OCI-LY7 (cell line): ENCODE data around the gene ZNF598. TPM values are rescaled to one million over a fixed set of nuclear protein-coding genes. Genes with fewer than 3 reads are reported as not detected.

Experiments
- BruUV-seq: library from RNA; stranded (reverse); fragments of 400-500 nt; replicated peaks from 2 replicates; lab custom pipeline; 2021; lab: Mats Ljungman, UMichigan
- CTCF ChIA-PET: fragments of 300-600 bp; sonication (Branson Sonifier 250); formaldehyde crosslinking; loops from one replicate; lab custom pipeline; 2022; ENCODE audit warnings: antibody characterized with exemption; ENCODE audit not compliant: unreplicated experiment; lab: Charles Lee
- POLR2A ChIA-PET: fragments of 300-600 bp; sonication (Branson Sonifier 250); formaldehyde crosslinking; loops from one replicate; lab custom pipeline; 2022; ENCODE audit warnings: antibody characterized with exemption; lab: Charles Lee
- DNase-seq: peaks from one replicate; pipeline ENCODE4 v3.0.0-alpha.2; 2015; ENCODE audit warnings: low spot score
- H2AFZ ChIP-seq: fragments of 200-600 bp; sonication (generic), shearing (Covaris generic); 2 replicates; pipeline ENCODE4 v1.6.1; 2014; ENCODE audit warnings: mild to moderate bottlenecking, antibody characterized with exemption, low read length, moderate library complexity
- H3K27ac ChIP-seq: fragments of 200-600 bp; sonication (generic); 2 replicates; pipeline ENCODE4 v1.5.1; 2014; ENCODE audit warnings: mixed run types, low read depth, mild to moderate bottlenecking, moderate library complexity, low read length, inconsistent platforms; ENCODE audit not compliant: poor library complexity, severe bottlenecking
- H3K36me3 ChIP-seq: fragments of 200-600 bp; sonication (generic); 2 replicates; pipeline ENCODE4 v1.6.1; 2014; ENCODE audit warnings: mild to moderate bottlenecking, antibody characterized with exemption, low read length, moderate library complexity, mixed read lengths; ENCODE audit not compliant: insufficient read depth
- H3K4me1 ChIP-seq: fragments of 200-600 bp; sonication (generic); 2 replicates; pipeline ENCODE4 v1.5.1; 2014; ENCODE audit warnings: mild to moderate bottlenecking, low read length; ENCODE audit not compliant: insufficient read depth, poor library complexity, severe bottlenecking
- H3K4me2 ChIP-seq: fragments of 200-600 bp; sonication (generic); 2 replicates; pipeline ENCODE4 v1.6.1; 2014; ENCODE audit warnings: mild to moderate bottlenecking, low read length
- H3K4me3 ChIP-seq: fragments of 200-600 bp; sonication (generic); 2 replicates; pipeline ENCODE4 v1.5.1; 2014; ENCODE audit warnings: mild to moderate bottlenecking, low read depth, low read length; ENCODE audit not compliant: poor library complexity, severe bottlenecking
- H3K79me2 ChIP-seq: fragments of 200-600 bp; sonication (generic); 2 replicates; pipeline ENCODE4 v1.6.1; 2016; ENCODE audit warnings: low read depth, mild to moderate bottlenecking, low read length, moderate library complexity, mixed read lengths; ENCODE audit not compliant: insufficient read depth
- H3K9me2 ChIP-seq: fragments of 200-600 bp; sonication (generic); 2 replicates; pipeline ENCODE4 v1.6.1; 2016; ENCODE audit warnings: mild to moderate bottlenecking, low read length, mixed read lengths; ENCODE audit not compliant: insufficient read depth
- H3K9me3 ChIP-seq: fragments of 200-600 bp; sonication (generic); 2 replicates; pipeline ENCODE4 v1.6.1; 2014; ENCODE audit warnings: mild to moderate bottlenecking, mixed run types, low read length, mixed read lengths
- H4K20me1 ChIP-seq: fragments of 200-600 bp; sonication (generic); 2 replicates; pipeline ENCODE4 v1.6.1; 2014; ENCODE audit warnings: mild to moderate bottlenecking, antibody characterized with exemption, low read length, moderate library complexity, mixed read lengths; ENCODE audit not compliant: insufficient read depth
- EZH2phosphoT487 ChIP-seq: fragments of 200-600 bp; sonication (generic); IDR thresholded peaks from 2 replicates; pipeline ENCODE4 v1.6.1; 2018; ENCODE audit warnings: low read depth, borderline replicate concordance, mild to moderate bottlenecking, mixed run types, antibody characterized with exemption, low read length, moderate library complexity, mixed read lengths
- intact Hi-C: fragments of 100-400 bp; cut with micrococcal nuclease; formaldehyde crosslinking; loops from one replicate; pipeline ENCODE4 v1.10.0; 2022; ENCODE audit not compliant: unreplicated experiment
- total RNA-seq, 2 experiments: library from RNA; depleted of rRNA in 1 of 2; stranded (reverse); fragments of >200 nt in 1 of 2; shearing (Covaris generic) in 1 of 2; gene quantifications; 2 replicates each; pipeline ENCODE4 v1.2.3, GENCODE V29; 2014 to 2022
- TF ChIP-seq, protein P1 (sequence below): fragments of 200-600 bp; sonication (generic); conservative IDR thresholded peaks from 2 replicates; pipeline ENCODE4 v1.5.1; 2014; ENCODE audit warnings: mild to moderate bottlenecking, antibody characterized with exemption, low read length, moderate library complexity, mixed read lengths

Gene ZNF598
- total RNA-seq, 2 experiments from 2014 or later, result 26.3 to 80.4 TPM

DNA sequence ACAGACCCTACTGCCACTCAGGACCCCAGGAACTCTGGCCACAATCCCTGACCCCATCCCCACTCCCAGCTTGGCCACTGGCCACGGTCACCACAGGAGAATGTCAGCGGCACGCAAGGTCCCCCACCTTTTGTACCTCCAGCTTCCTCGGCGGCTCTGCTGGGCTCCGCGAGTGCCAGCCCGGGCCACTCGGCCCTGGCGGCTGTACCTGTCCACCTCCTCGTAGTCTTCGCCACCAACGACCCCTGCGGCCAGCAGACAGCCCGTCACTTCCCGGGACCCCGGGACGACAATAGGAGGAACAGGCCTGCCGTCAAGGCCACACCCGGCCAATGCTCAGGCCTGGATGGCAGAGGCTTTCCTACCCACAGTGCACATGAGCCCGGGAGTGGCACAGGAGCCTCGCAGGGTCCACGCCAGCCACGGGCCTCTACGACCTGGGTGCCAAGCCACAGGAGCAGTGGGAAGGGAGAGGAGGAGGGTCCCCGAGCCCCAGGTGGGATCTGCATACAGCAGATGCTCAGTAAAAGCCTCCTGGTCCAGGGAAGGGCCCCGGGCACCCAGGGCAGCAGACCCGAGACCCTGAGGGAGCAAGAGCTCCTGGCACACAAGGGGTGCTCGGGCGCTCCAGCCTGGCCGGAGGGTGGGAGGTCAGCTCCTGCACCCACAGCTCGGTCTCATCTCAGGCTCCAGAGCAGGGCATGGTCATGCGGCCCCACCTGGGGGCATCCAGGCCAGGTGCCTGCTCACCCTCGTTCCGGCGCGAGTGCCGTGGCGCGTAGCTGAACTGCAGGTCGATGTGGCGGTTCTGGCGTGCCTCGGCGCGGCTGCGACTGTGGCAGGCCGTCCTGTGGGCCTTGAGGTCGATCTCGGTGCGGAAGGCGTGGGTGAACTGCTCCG, 7.9 kb downstream of the ZNF598 start:
- no peak for TF ChIP-seq EZH2phosphoT487
- H3K79me2 ChIP-seq, result peaks cover 5% of the 10 kb centered on the region; the same call in 1 of the 2 replicates
- H2AFZ ChIP-seq, result no peak overlapping the region
- H3K4me1 ChIP-seq, result peaks cover 9% of the 10 kb centered on the region
- BruUV-seq, result no TSS peak
- H3K4me3 ChIP-seq, result no peak overlapping the region
- POLR2A ChIA-PET, result no interaction called here
- no peaks in the 10 kb centered on the region for H3K9me3 ChIP-seq
- intact Hi-C loops, result no loop called here
- no peak overlapping the region for H3K27ac ChIP-seq
- peaks cover 73% of the 10 kb centered on the region for H3K36me3 ChIP-seq
- CTCF ChIA-PET, result no interaction called here
- no peak overlapping the region for H3K4me2 ChIP-seq
- no peak for DNase-seq
- no peaks in the 10 kb centered on the region for H3K9me2 ChIP-seq
- H4K20me1 ChIP-seq, result no peaks in the 10 kb centered on the region; the same call in 1 of the 2 replicates

DNA sequence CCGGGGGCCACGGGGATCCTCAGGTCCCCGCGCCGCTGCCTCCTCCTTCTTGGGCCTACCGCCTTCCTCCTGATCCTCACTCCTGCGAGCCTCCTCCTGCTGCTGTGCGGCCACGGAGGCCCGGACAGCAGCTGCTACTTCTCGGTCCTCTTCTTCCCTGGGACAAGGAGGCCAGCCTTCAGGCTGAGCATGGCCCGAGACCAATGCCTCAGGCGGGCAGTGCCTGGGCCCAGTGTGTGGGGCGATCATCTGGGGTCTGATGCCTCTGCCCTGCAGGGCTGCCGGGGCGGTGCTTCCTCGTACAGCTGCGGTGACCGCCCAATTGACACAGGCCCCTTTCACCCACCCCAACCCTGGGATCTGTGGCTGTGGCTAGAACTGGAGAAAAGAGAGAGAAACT, 8.6 kb downstream of the ZNF598 start:
- Histone ChIP-seq H3K4me1 (peaks cover 9% of the 10 kb centered on the region), H3K36me3 (peaks cover 78% of the 10 kb centered on the region), H3K27ac (no peak overlapping the region), H3K9me2 (no peaks in the 10 kb centered on the region), H3K4me3 (no peak overlapping the region), H3K9me3 (no peaks in the 10 kb centered on the region), H3K79me2 (no peaks in the 10 kb centered on the region; the same call in 1 of the 2 replicates), H2AFZ (no peak overlapping the region), H4K20me1 (no peaks in the 10 kb centered on the region; the same call in 1 of the 2 replicates), H3K4me2 (no peak overlapping the region)
- BruUV-seq, result no TSS peak
- ChIA-PET CTCF (no interaction called here), POLR2A (no interaction called here)
- TF ChIP-seq, protein P1, sequence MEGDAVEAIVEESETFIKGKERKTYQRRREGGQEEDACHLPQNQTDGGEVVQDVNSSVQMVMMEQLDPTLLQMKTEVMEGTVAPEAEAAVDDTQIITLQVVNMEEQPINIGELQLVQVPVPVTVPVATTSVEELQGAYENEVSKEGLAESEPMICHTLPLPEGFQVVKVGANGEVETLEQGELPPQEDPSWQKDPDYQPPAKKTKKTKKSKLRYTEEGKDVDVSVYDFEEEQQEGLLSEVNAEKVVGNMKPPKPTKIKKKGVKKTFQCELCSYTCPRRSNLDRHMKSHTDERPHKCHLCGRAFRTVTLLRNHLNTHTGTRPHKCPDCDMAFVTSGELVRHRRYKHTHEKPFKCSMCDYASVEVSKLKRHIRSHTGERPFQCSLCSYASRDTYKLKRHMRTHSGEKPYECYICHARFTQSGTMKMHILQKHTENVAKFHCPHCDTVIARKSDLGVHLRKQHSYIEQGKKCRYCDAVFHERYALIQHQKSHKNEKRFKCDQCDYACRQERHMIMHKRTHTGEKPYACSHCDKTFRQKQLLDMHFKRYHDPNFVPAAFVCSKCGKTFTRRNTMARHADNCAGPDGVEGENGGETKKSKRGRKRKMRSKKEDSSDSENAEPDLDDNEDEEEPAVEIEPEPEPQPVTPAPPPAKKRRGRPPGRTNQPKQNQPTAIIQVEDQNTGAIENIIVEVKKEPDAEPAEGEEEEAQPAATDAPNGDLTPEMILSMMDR, result no peak
- TF ChIP-seq EZH2phosphoT487, result no peak
- DNase-seq, result no peak
- intact Hi-C loops, result no loop called here

DNA sequence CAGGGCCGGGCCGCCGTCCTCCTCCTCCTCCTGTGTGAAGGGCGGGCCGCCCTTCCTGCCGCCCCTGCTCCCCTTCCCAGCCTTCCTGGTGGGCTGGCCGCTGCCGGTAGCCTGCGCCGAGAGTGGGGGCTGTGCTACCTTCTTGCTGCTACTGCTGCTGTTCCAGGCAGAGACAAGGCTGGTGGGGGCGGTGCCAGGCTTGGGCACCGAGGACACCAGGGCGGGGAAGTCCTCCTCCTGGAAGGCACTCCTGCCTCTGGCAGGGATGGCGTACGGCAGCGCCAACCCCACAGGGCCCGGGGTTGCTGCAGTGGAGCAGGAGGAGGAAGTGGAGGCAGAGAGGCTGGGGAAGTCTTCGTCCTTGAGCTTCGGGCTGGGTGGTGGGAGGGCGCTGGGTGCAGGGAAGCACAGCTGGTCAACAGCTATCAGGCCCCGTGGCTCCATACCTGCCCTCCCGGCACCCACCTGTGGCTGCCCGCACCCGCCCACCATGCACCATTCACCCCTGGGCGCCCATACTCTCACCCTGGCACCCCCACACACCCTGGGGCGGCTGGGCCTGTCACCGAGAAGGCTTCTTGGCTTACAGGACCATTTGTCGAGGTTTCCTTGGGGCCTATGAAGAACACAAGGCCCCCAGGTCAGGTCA, 9.6 kb downstream of the ZNF598 start:
- BruUV-seq, result no TSS peak
- no peak overlapping the region for H3K4me3 ChIP-seq
- H3K36me3 ChIP-seq, result peaks cover 86% of the 10 kb centered on the region
- DNase-seq, result no peak
- no peak overlapping the region for H2AFZ ChIP-seq
- no peaks in the 10 kb centered on the region; the same call in 1 of the 2 replicates for H4K20me1 ChIP-seq
- ChIA-PET POLR2A (no interaction called here), CTCF (no interaction called here)
- peaks cover 9% of the 10 kb centered on the region for H3K4me1 ChIP-seq
- H3K9me2 ChIP-seq, result no peaks in the 10 kb centered on the region
- H3K27ac ChIP-seq, result no peak overlapping the region
- no peak for TF ChIP-seq EZH2phosphoT487
- intact Hi-C loops, result no loop called here
- no peaks in the 10 kb centered on the region; the same call in 1 of the 2 replicates for H3K79me2 ChIP-seq
- no peak overlapping the region for H3K4me2 ChIP-seq
- no peaks in the 10 kb centered on the region for H3K9me3 ChIP-seq
